ENCODE measurements around the gene SAMD15.
"Not testable (repeated sequence)": the region's sequence is repeated elsewhere in the genome, so short reads cannot be mapped to it uniquely, and the experiment has no call there.

Gene SAMD15

DNA sequence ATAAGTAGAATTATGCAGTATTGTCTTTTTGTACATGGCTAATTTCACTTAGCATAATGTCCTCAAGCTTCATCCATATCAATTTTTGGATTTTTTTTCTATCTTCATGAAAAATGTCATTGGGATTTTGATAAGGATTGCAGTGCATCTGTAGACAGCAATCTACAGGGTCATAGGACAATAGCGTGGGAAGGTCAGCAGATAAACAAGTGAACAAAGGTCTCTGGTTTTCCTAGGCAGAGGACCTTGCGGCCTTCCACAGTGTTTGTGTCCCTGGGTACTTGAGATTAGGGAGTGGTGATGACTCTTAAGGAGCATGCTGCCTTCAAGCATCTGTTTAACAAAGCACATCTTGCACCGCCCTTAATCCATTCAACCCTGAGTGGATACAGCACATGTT lies 38.9 kb downstream of the SAMD15 start:
- not testable (repeated sequence) for H3K14ac ChIP-seq (ENCODE audit: low read length); H3K27ac ChIP-seq (ENCODE audit: low read depth, low read length); H3K23ac ChIP-seq (ENCODE audit: low read length); H3K4ac ChIP-seq (ENCODE audit: low read depth, low read length); H3K4me1 ChIP-seq (ENCODE audit: control insufficient read depth in 1 of 2, insufficient read depth in 2 of 2, low read length in 2 of 2); H3K79me1 ChIP-seq (ENCODE audit: low read length); H3K18ac ChIP-seq (ENCODE audit: low read length); H2BK12ac ChIP-seq (ENCODE audit: low read length); H4K8ac ChIP-seq (ENCODE audit: low read depth, low read length); H3K9me3 ChIP-seq (ENCODE audit: insufficient read depth, low read depth, low read length); H2BK120ac ChIP-seq (ENCODE audit: insufficient read depth, low read length, poor library complexity); H3K4me2 ChIP-seq (ENCODE audit: low read length); H4K91ac ChIP-seq (ENCODE audit: low read depth, low read length); DNase-seq; H2AFZ ChIP-seq (ENCODE audit: insufficient read depth, low read length, poor library complexity); H3K36me3 ChIP-seq (ENCODE audit: control insufficient read depth in 1 of 2, insufficient read depth in 2 of 2, low read length in 2 of 2); H3K9ac ChIP-seq (ENCODE audit: low read length); H2AK5ac ChIP-seq (ENCODE audit: low read length); H4K12ac ChIP-seq (ENCODE audit: low read depth, low read length); H3K79me2 ChIP-seq (ENCODE audit: control insufficient read depth, insufficient read depth, low read length, poor library complexity); H3K27me3 ChIP-seq (ENCODE audit: insufficient read depth, low read length); H3K4me3 ChIP-seq (ENCODE audit: low read depth, low read length); H2BK5ac ChIP-seq (ENCODE audit: low read depth, low read length, poor library complexity)
- WGBS (ENCODE audit: extremely low coverage, insufficient coverage, insufficient read length), result no CpG with 5 or more reads among the region's 3 CpGs

- Histone ChIP-seq H2BK12ac (ENCODE audit: low read length) (no peak overlapping the region), H3K27ac (ENCODE audit: low read depth, low read length) (no peak overlapping the region), H3K27me3 (ENCODE audit: insufficient read depth, low read length) (no peaks in the 10 kb centered on the region), H3K9ac (ENCODE audit: low read length) (no peak overlapping the region), H4K8ac (ENCODE audit: low read depth, low read length) (no peak overlapping the region), H3K79me2 (ENCODE audit: control insufficient read depth, insufficient read depth, low read length, poor library complexity) (no peaks in the 10 kb centered on the region), H2BK5ac (ENCODE audit: low read depth, low read length, poor library complexity) (no peak overlapping the region), H3K79me1 (ENCODE audit: low read length) (no peaks in the 10 kb centered on the region), H3K18ac (ENCODE audit: low read length) (no peak overlapping the region), H3K4me3 (ENCODE audit: low read depth, low read length) (no peak overlapping the region), H3K4ac (ENCODE audit: low read depth, low read length) (no peak overlapping the region), H4K91ac (ENCODE audit: low read depth, low read length) (no peak overlapping the region), H3K4me1 (ENCODE audit: control insufficient read depth in 1 of 2, insufficient read depth in 2 of 2, low read length in 2 of 2) (no peaks in the 10 kb centered on the region), H4K12ac (ENCODE audit: low read depth, low read length) (no peak overlapping the region), H3K14ac (ENCODE audit: low read length) (no peak overlapping the region), H3K4me2 (ENCODE audit: low read length) (no peak overlapping the region), H3K36me3 (ENCODE audit: control insufficient read depth in 1 of 2, insufficient read depth in 2 of 2, low read length in 2 of 2) (peaks cover 0 to 1% of the 10 kb centered on the region in 2 experiments), H2AFZ (ENCODE audit: insufficient read depth, low read length, poor library complexity) (no peak overlapping the region), H3K23ac (ENCODE audit: low read length) (no peak overlapping the region), H3K9me3 (ENCODE audit: insufficient read depth, low read depth, low read length) (peaks cover 4% of the 10 kb centered on the region), H2BK120ac (ENCODE audit: insufficient read depth, low read length, poor library complexity) (no peak overlapping the region), H2AK5ac (ENCODE audit: low read length) (no peak overlapping the region)
- WGBS (ENCODE audit: extremely low coverage, insufficient coverage, insufficient read length), result no CpG with 5 or more reads among the region's 8 CpGs
- DNase-seq, result no peak
Measured at GRCh38 chr14:77416836-77417235, 39.7 kb downstream of the SAMD15 start.

DNA sequence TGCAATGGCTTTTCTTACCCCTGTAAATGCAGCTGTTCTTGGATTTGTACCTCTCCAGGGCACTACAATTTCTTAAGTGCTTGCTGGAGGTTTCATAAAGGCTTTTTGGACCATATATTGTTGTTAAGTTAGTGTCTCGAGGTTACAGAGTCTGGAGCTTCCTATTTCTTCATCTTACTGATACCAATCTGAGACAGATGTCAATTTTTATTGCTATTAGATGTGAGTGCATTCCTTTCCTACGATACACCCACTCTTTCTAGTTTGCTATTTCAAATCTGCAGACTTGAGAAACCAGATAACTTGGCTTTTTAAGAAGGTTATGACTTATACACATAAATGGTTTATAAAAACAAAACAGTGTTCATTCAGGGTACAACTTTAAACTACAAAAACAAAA lies 44.0 kb downstream of the SAMD15 start:
- Histone ChIP-seq H3K27ac (ENCODE audit: low read depth, low read length) (no peak overlapping the region), H3K4ac (ENCODE audit: low read depth, low read length) (no peak overlapping the region), H3K18ac (ENCODE audit: low read length) (no peak overlapping the region), H3K23ac (ENCODE audit: low read length) (no peak overlapping the region), H3K79me2 (ENCODE audit: control insufficient read depth, insufficient read depth, low read length, poor library complexity) (no peaks in the 10 kb centered on the region), H3K27me3 (ENCODE audit: insufficient read depth, low read length) (no peaks in the 10 kb centered on the region), H3K9me3 (ENCODE audit: insufficient read depth, low read depth, low read length) (peaks cover 4% of the 10 kb centered on the region), H2AK5ac (ENCODE audit: low read length) (no peak overlapping the region), H4K12ac (ENCODE audit: low read depth, low read length) (no peak overlapping the region), H2AFZ (ENCODE audit: insufficient read depth, low read length, poor library complexity) (no peak overlapping the region), H2BK5ac (ENCODE audit: low read depth, low read length, poor library complexity) (no peak overlapping the region), H4K8ac (ENCODE audit: low read depth, low read length) (no peak overlapping the region), H3K79me1 (ENCODE audit: low read length) (no peaks in the 10 kb centered on the region), H3K14ac (ENCODE audit: low read length) (no peak overlapping the region), H3K4me1 (ENCODE audit: control insufficient read depth in 1 of 2, insufficient read depth in 2 of 2, low read length in 2 of 2) (no peaks in the 10 kb centered on the region), H3K9ac (ENCODE audit: low read length) (no peak overlapping the region), H3K4me3 (ENCODE audit: low read depth, low read length) (no peak overlapping the region), H4K91ac (ENCODE audit: low read depth, low read length) (no peak overlapping the region), H3K4me2 (ENCODE audit: low read length) (no peak overlapping the region), H3K36me3 (ENCODE audit: control insufficient read depth in 1 of 2, insufficient read depth in 2 of 2, low read length in 2 of 2) (peaks cover 14 to 17% of the 10 kb centered on the region in 2 experiments), H2BK120ac (ENCODE audit: insufficient read depth, low read length, poor library complexity) (no peak overlapping the region), H2BK12ac (ENCODE audit: low read length) (no peak overlapping the region)
- DNase-seq, result no peak
- no CpG with 5 or more reads among the region's 2 CpGs for WGBS (ENCODE audit: extremely low coverage, insufficient coverage, insufficient read length)

DNA sequence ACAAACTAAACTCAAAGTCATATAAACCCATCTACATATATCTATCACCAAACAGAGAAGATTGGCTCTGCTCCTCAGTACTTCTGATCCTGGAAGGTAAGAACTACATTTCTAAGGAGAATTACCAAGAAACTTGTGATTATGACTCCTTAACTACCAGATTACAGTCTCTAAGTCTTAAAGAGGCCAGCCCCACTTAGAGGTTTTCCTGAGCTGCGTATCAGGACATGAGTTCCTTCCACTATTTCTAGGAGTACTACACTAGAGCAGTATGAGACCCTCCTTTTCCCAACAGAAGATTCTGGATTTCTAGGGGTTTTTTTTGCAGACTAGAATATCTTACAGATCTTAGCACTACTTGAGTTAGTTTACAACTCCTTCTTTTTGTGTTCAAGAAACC lies 46.2 kb downstream of the SAMD15 start, which contains the start of gene NOXRED1:
NOXRED1 (minus strand) TSS at position 101 of the 400 bp plus-strand sequence. CDS start 634 bp downstream, outside the sequence.
- H3K4me3 ChIP-seq (ENCODE audit: low read depth, low read length), result no peak within 1 kb of the TSS
- H3K79me1 ChIP-seq (ENCODE audit: low read length), result no peaks in the 10 kb centered on the region
- H2AFZ ChIP-seq (ENCODE audit: insufficient read depth, low read length, poor library complexity), result no peak within 1 kb of the TSS
- no peak within 1 kb of the TSS for H2BK5ac ChIP-seq (ENCODE audit: low read depth, low read length, poor library complexity)
- H3K14ac ChIP-seq (ENCODE audit: low read length), result no peak within 1 kb of the TSS
- no peak within 1 kb of the TSS for H3K9ac ChIP-seq (ENCODE audit: low read length)
- no peak within 1 kb of the TSS for H3K4me2 ChIP-seq (ENCODE audit: low read length)
- H4K8ac ChIP-seq (ENCODE audit: low read depth, low read length), result no peak within 1 kb of the TSS
- H3K36me3 ChIP-seq (ENCODE audit: control insufficient read depth in 1 of 2, insufficient read depth in 2 of 2, low read length in 2 of 2), result peaks cover 20 to 33% of the 10 kb centered on the region in 2 experiments
- no CpG with 5 or more reads among the region's 1 CpG for WGBS (ENCODE audit: extremely low coverage, insufficient coverage, insufficient read length)
- H3K27me3 ChIP-seq (ENCODE audit: insufficient read depth, low read length), result no peaks in the 10 kb centered on the region
- no peak within 1 kb of the TSS for H3K23ac ChIP-seq (ENCODE audit: low read length)
- H3K4ac ChIP-seq (ENCODE audit: low read depth, low read length), result no peak within 1 kb of the TSS
- H3K18ac ChIP-seq (ENCODE audit: low read length), result no peak within 1 kb of the TSS
- no peaks in the 10 kb centered on the region for H3K79me2 ChIP-seq (ENCODE audit: control insufficient read depth, insufficient read depth, low read length, poor library complexity)
- DNase-seq, result no peak
- no peak within 1 kb of the TSS for H4K91ac ChIP-seq (ENCODE audit: low read depth, low read length)
- no peak within 1 kb of the TSS for H2AK5ac ChIP-seq (ENCODE audit: low read length)
- H2BK120ac ChIP-seq (ENCODE audit: insufficient read depth, low read length, poor library complexity), result no peak within 1 kb of the TSS
- H3K27ac ChIP-seq (ENCODE audit: low read depth, low read length), result no peak within 1 kb of the TSS
- no peak within 1 kb of the TSS for H4K12ac ChIP-seq (ENCODE audit: low read depth, low read length)
- H3K9me3 ChIP-seq (ENCODE audit: insufficient read depth, low read depth, low read length), result peaks cover 2% of the 10 kb centered on the region
- H3K4me1 ChIP-seq (ENCODE audit: control insufficient read depth in 1 of 2, insufficient read depth in 2 of 2, low read length in 2 of 2), result no peaks in the 10 kb centered on the region
- H2BK12ac ChIP-seq (ENCODE audit: low read length), result no peak within 1 kb of the TSS
